Measurements from ENCODE around the gene AP5B1.

- TF ChIP-seq CTCF (conservative IDR thresholded peaks at IDR 0.05; ENCODE audit: low read depth, low read length) (no peak), EZH2 (IDR thresholded peaks at IDR 0.05; ENCODE audit: low read length, unreplicated experiment) (no peak), EZH2phosphoT487 (IDR thresholded peaks at IDR 0.05; ENCODE audit: borderline replicate concordance, low read length) (no peak)
Measured at GRCh38 chr11:65790104-65790901, 9.5 kb upstream of the AP5B1 start.
